Measurements from ENCODE around the gene LILRB4.
"Not testable (repeated sequence)": the region's sequence is repeated elsewhere in the genome, so short reads cannot be mapped to it uniquely, and the experiment has no call there.

LILRB4 gene

DNA sequence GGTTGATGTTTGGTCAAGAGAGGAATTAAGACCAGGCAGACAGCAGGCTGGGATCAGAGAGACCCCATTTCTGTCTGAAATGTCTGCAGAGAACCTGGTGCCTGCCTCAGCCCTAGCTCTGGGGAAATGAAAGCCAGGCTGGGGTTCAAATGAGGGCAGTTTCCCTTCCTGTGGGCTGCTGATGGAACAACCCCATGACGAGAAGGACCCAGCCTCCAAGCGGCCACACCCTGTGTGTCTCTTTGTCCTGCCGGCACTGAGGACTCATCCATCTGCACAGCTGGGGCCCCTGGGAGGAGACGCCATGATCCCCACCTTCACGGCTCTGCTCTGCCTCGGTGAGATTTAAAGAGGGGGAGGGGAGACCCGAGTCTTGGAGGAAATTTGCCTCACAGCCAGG is at the start of gene LILRB4:
LILRB4 (plus strand) TSS at position 256 of the 400 bp plus-strand sequence; CDS start at position 305, 49 bp downstream.
- H3K36me3 Mint-ChIP-seq: no peaks in the 10 kb centered on the region
- CTCF ChIA-PET: interaction anchor here (1.7 kb wide), 1 partner anchor 10 kb away, joined by 5 read pairs; no protein-coding TSS in a partner anchor
- no peaks in the 10 kb centered on the region for H3K9me3 Mint-ChIP-seq
- no peak for DNase-seq
- H3K27me3 Mint-ChIP-seq: peaks cover 10% of the 10 kb centered on the region
- no peaks in the 10 kb centered on the region for H3K4me1 Mint-ChIP-seq
- no peak within 1 kb of the TSS for H3K27ac Mint-ChIP-seq
- no peak within 1 kb of the TSS for H3K4me3 Mint-ChIP-seq

DNA sequence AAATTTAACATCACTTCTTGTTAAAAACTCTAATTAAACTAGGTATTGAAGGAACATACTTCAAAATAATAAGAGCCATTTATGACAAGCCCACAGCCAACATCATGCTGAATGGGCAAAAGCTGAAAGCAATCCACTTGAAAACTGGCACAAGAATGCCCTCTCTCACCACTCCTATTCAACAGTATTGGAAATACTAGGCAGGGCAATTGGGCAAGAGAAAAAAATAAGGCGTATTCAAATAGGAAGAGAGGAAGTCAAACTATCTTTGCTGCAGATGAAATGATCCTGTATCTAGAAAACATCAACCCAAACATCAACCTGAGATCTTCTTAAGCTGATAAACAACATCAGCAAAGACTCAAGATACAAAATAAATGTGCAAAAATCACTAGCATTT is 48.1 kb upstream of the LILRB4 start:
- Mint-ChIP-seq H3K9me3 (no peaks in the 10 kb centered on the region), H3K4me1 (no peaks in the 10 kb centered on the region), H3K27ac (no peak overlapping the region), H3K4me3 (no peak overlapping the region), H3K36me3 (no peaks in the 10 kb centered on the region), H3K27me3 (peaks cover 15% of the 10 kb centered on the region)
- DNase-seq: no peak
- CTCF ChIA-PET: interaction anchor here (1.3 kb wide), 1 partner anchor 60 kb away, joined by 3 read pairs; no protein-coding TSS in a partner anchor

DNA sequence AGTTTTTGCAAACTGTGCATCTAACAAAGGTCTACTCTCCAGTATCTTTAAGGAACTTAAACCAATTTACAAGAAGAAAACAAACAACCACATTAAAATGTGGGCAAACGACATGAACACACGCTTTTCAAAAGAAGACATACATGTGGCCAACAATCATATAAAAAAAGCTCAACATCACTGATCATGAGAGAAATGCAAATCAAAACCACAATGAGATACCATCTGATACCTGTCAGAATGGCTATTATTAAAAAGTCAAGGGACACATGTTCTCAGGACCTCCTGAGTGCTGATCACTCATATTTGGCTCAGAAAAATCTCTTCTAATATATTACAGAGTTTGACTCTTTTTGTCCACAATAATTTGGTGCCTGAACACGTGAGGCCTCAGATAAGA is 46.7 kb upstream of the LILRB4 start:
- no peaks in the 10 kb centered on the region for H3K4me1 Mint-ChIP-seq
- H3K27me3 Mint-ChIP-seq: peaks cover 15% of the 10 kb centered on the region
- no peak for DNase-seq
- no peak overlapping the region for H3K4me3 Mint-ChIP-seq
- no peak overlapping the region for H3K27ac Mint-ChIP-seq
- CTCF ChIA-PET: no interaction called here
- no peaks in the 10 kb centered on the region for H3K9me3 Mint-ChIP-seq
- H3K36me3 Mint-ChIP-seq: no peaks in the 10 kb centered on the region

DNA sequence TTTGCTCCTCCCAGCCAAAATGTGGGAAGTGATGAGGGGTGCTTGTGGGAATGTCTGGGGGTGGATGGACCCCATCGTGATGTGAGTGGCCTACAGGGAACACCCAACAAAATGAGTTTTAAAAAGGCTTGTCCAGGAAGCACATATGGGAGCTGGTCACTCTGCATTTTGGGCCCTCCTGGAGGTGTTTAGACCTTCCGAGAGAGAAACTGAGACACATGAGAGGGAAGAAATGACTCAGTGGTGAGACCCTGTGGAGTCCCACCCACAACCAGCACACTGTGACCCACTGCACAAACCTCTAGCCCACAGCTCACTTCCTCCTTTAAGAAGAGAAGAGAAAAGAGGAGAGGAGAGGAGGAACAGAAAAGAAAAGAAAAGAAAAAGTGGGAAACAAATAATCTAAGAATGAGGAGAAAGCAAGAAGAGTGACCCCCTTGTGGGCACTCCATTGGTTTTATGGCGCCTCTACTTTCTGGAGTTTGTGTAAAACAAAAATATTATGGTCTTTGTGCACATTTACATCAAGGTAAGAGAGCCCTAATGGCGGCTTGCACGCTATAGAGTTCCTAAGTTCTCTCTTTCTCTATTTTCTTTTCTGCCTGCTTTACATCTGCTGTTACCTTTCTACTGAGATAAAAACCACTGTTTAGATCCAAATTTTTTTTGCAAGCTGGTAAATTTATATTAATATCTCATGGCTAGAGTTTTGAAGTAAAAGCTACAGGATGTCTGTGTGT is 45.8 kb upstream of the LILRB4 start:
- no peak overlapping the region for H3K4me3 Mint-ChIP-seq
- H3K9me3 Mint-ChIP-seq: no peaks in the 10 kb centered on the region
- no peaks in the 10 kb centered on the region for H3K4me1 Mint-ChIP-seq
- no peak for DNase-seq
- no peak overlapping the region for H3K27ac Mint-ChIP-seq
- CTCF ChIA-PET: interaction anchor here (1.7 kb wide), 1 partner anchor 37 kb away, joined by 3 read pairs; no protein-coding TSS in a partner anchor
- H3K36me3 Mint-ChIP-seq: no peaks in the 10 kb centered on the region
- H3K27me3 Mint-ChIP-seq: peaks cover 21% of the 10 kb centered on the region

DNA sequence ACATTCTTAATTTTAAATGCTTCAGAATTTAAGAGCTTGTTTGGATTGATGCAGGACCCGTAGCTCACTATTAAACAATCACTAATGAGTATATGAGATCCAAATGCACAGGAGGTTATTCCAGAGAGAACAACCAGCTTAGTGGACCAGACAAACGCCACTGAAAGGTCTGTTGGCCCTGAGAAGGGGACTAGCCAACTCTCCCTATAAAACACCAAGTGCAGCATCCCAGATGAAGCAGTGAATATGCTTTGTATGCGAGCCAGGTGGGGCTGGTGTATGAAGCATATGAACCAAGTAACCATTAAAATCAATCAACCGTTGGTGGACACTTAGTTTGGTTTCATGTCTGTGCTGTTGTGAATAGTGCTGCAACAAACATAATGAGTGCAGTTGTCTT is 42.3 kb upstream of the LILRB4 start:
- no peak for DNase-seq
- no peaks in the 10 kb centered on the region for H3K36me3 Mint-ChIP-seq
- H3K27ac Mint-ChIP-seq: no peak overlapping the region
- H3K4me3 Mint-ChIP-seq: no peak overlapping the region
- peaks cover 36% of the 10 kb centered on the region for H3K27me3 Mint-ChIP-seq
- no peaks in the 10 kb centered on the region for H3K4me1 Mint-ChIP-seq
- H3K9me3 Mint-ChIP-seq: no peaks in the 10 kb centered on the region
- CTCF ChIA-PET: no interaction called here

DNA sequence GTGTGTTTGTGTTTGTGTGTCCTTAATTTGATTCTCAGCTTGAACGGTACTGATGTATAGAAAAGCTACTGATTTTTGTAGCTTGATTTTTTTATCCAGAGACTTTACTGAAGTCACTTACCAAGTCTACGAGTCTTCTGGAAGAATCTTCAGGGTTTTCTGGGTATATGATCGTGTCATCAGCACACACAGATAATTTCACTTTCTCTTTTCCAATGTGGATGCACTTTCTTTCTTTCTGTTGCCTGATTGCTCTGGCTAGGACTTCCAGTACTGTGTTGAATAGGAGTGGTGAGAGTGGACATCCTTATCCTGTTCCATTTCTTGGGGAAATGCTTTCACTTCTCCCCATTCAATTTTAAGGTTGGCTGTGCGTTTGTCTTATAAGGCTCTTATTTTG is 40.4 kb upstream of the LILRB4 start:
- H3K4me1 Mint-ChIP-seq: no peaks in the 10 kb centered on the region
- H3K4me3 Mint-ChIP-seq: no peak overlapping the region
- no peaks in the 10 kb centered on the region for H3K9me3 Mint-ChIP-seq
- H3K36me3 Mint-ChIP-seq: no peaks in the 10 kb centered on the region
- no peak for DNase-seq
- CTCF ChIA-PET: interaction anchor here (0.7 kb wide), 1 partner anchor 308 kb away, joined by 4 read pairs; no protein-coding TSS in a partner anchor
- H3K27me3 Mint-ChIP-seq: peaks cover 40% of the 10 kb centered on the region
- no peak overlapping the region for H3K27ac Mint-ChIP-seq

DNA sequence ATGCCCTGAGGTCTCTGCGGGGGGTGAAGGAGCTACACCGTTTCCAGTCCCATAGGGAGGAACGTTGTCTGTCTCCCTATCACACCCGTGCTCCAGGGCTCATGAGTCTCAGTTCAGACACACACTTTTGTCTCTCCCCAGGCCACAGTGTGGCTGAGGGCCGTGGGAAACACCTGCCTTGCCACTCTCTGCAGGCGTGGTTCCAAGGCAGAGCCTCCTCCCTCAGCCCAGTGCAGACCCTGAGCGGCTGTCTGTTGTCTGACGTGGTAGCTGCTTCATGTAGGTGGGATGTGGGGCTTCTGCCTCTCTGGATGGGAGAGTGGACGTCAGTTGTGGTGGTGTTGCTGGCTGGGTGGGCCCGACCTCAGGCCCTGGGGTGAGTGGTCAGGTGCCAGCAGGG is 38.6 kb upstream of the LILRB4 start:
- CTCF ChIA-PET, DNase-seq, H3K4me1 Mint-ChIP-seq, H3K9me3 Mint-ChIP-seq, H3K4me3 Mint-ChIP-seq, H3K36me3 Mint-ChIP-seq, H3K27ac Mint-ChIP-seq: not testable (repeated sequence)
- H3K27me3 Mint-ChIP-seq: peaks cover 47% of the 10 kb centered on the region

DNA sequence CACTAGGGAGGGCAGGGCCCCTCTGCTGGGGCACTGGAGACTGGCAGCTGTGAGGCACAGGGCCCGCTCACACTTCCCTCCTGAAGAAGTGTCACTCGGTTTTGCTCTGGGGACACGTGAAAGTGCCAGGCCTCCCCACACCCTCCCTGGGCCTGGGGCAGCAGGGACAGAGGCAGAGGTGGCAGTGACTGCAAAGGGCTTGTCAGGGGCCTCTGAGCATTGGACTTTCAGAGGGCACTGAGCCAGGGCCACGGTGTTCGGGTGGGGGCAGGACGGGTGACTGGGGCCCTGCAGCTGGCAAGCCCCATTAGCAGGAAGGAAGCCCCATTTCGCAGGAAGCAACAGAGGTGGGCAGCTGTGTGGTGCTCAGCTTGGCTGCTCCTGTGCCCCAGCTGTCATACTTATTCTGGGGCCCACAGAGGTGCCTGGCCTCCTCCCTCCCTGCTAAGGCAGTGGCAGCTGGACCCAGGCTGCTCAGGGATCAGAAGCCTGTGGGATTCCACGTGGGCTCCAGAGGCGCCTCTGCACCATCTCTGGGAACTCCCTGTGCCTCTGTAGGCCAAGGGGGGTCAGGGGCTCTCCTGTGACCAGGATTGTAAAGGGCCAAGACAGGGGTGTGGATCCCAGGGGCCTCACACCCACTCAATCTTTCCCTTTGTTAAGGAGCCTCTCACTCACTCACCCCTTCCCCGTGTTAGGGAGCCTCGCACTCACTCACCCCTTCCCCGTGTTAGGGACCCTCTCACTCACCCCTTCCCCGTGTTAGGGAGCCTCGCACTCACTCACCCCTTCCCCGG is 37.7 kb upstream of the LILRB4 start:
- H3K27ac Mint-ChIP-seq, CTCF ChIA-PET, H3K4me3 Mint-ChIP-seq: not testable (repeated sequence)

DNA sequence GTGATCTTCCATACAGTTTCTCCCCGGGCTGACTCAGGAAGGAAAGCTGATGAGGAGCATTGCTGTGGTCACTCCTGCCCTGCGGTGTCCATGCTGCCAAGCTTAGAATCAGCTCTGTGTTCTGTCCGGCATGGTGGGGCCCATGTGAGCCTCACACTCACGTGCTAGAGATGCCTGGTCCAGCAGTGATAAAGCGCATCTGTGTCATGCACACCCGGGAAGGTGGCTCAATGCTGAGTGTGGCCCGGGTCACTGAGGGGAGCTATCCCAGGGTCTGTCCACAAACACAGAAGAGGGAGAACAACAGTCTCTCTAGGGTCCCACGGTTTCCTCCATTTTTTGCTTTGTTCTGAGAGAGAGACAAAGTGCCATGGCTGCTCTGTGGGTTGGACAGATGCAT is 36.0 kb upstream of the LILRB4 start:
- no peaks in the 10 kb centered on the region for H3K36me3 Mint-ChIP-seq
- no peak overlapping the region for H3K4me3 Mint-ChIP-seq
- CTCF ChIA-PET: no interaction called here
- peaks cover 2% of the 10 kb centered on the region for H3K4me1 Mint-ChIP-seq
- no peak overlapping the region for H3K27ac Mint-ChIP-seq
- DNase-seq: no peak
- H3K9me3 Mint-ChIP-seq: no peaks in the 10 kb centered on the region
- H3K27me3 Mint-ChIP-seq: peaks cover 55% of the 10 kb centered on the region

More for the DNA sequence above, 37.7 kb upstream of the LILRB4 start:
- not testable (repeated sequence) for DNase-seq, H3K4me1 Mint-ChIP-seq, H3K9me3 Mint-ChIP-seq, H3K36me3 Mint-ChIP-seq
- peaks cover 51% of the 10 kb centered on the region for H3K27me3 Mint-ChIP-seq

DNA sequence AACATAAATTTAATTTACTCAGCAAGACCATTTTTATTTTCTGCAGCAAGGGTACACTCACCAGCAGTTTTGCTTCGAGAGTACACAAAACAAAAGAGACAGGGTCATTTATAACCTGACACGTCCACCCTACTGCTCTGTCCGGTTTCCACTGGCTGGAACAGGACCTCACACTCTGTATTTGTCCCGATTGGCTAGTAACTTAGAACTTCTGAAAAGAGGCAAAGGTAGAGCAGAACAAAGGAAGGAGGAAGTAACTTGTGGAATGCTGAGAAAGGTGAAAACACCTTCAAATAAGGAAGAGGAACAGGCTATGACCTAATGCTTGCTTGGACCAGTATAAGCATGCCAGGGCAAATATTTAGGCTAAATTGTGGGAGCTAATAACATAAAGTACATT is 34.9 kb upstream of the LILRB4 start:
- H3K4me1 Mint-ChIP-seq, H3K27ac Mint-ChIP-seq, H3K4me3 Mint-ChIP-seq, H3K36me3 Mint-ChIP-seq, H3K9me3 Mint-ChIP-seq, DNase-seq, CTCF ChIA-PET: not testable (repeated sequence)
- peaks cover 58% of the 10 kb centered on the region for H3K27me3 Mint-ChIP-seq

DNA sequence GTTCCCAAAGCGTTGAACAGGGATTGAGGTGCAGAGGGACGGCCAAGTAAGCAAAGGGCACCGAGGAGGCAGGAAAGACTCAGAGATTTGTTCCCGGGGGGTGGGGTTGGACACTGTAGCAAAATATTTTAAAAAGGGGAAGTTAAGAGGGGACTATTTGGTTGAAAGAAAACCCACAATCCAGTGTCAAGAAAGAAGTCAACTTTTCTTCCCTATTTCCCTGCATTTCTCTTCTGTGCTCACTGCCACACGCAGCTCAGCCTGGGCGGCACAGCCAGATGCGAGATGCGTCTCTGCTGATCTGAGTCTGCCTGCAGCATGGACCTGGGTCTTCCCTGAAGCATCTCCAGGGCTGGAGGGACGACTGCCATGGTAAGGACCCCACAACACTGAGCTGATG is 32.5 kb upstream of the LILRB4 start, which contains the start of gene LILRB1:
LILRB1 (plus strand) TSS at position 223 of the 400 bp plus-strand sequence. CDS start 590 bp downstream, outside the sequence.
- H3K36me3 Mint-ChIP-seq, CTCF ChIA-PET, H3K9me3 Mint-ChIP-seq: not testable (repeated sequence)

DNA sequence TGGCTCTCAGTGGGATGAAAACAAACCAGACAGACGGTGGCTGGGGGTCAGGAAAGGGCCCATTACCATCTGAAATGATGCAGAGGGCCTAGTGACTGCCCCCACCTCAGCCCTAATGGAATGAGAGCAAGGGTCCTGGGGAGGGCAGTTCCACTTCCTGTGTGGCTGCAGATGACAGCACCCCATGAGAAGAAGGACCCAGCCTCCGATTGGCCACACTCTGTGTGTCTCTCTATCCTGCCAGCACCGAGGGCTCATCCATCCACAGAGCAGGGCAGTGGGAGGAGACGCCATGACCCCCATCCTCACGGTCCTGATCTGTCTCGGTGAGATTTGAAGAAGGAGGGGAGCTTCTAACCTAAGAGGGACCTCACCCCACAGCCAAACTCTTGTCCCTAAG is 32.0 kb upstream of the LILRB4 start:
- Mint-ChIP-seq H3K4me1 (peaks cover 2% of the 10 kb centered on the region), H3K4me3 (no peak overlapping the region), H3K36me3 (no peaks in the 10 kb centered on the region), H3K27me3 (peaks cover 44% of the 10 kb centered on the region), H3K27ac (no peak overlapping the region), H3K9me3 (no peaks in the 10 kb centered on the region)
- no peak for DNase-seq
- CTCF ChIA-PET: no interaction called here

More for the DNA sequence above, 32.5 kb upstream of the LILRB4 start, which contains the start of gene LILRB1:
- Mint-ChIP-seq H3K27me3 (peaks cover 48% of the 10 kb centered on the region), H3K27ac (peak within 1 kb of the TSS; percentile 8)
- not testable (repeated sequence) for H3K4me1 Mint-ChIP-seq, H3K4me3 Mint-ChIP-seq, DNase-seq

DNA sequence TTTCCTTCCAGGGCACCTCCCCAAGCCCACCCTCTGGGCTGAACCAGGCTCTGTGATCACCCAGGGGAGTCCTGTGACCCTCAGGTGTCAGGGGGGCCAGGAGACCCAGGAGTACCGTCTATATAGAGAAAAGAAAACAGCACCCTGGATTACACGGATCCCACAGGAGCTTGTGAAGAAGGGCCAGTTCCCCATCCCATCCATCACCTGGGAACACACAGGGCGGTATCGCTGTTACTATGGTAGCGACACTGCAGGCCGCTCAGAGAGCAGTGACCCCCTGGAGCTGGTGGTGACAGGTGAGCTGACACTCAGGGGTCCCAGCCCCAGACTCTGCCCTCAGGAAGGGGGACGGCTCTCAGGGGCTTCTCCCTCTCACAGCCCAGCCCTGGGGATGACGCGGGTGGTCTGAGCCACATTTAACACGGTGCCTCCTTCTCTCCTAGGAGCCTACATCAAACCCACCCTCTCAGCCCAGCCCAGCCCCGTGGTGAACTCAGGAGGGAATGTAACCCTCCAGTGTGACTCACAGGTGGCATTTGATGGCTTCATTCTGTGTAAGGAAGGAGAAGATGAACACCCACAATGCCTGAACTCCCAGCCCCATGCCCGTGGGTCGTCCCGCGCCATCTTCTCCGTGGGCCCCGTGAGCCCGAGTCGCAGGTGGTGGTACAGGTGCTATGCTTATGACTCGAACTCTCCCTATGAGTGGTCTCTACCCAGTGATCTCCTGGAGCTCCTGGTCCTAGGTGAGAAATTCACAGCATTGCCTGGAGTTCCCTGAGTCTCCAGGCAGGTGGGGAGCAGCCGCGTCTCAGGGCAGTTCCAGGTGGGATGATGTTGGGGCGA is 31.1 kb upstream of the LILRB4 start:
- H3K9me3 Mint-ChIP-seq, H3K4me3 Mint-ChIP-seq, H3K4me1 Mint-ChIP-seq, H3K27ac Mint-ChIP-seq, DNase-seq, H3K36me3 Mint-ChIP-seq, CTCF ChIA-PET: not testable (repeated sequence)
- peaks cover 39% of the 10 kb centered on the region for H3K27me3 Mint-ChIP-seq

DNA sequence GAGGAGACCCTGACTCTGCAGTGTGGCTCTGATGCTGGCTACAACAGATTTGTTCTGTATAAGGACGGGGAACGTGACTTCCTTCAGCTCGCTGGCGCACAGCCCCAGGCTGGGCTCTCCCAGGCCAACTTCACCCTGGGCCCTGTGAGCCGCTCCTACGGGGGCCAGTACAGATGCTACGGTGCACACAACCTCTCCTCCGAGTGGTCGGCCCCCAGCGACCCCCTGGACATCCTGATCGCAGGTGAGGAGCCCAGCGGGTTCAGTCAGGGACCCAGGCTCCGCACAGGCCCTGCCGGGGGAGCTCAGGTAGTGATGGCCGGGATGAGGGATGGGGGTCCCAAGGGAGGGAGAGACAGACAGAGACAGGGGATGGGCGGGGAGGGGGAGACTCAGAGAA is 30.3 kb upstream of the LILRB4 start:
- H3K36me3 Mint-ChIP-seq, H3K4me3 Mint-ChIP-seq, H3K4me1 Mint-ChIP-seq, DNase-seq, H3K9me3 Mint-ChIP-seq, CTCF ChIA-PET, H3K27ac Mint-ChIP-seq: not testable (repeated sequence)
- H3K27me3 Mint-ChIP-seq: peaks cover 32% of the 10 kb centered on the region

Data from activated naive CD4-positive, alpha-beta T cell treated with anti-CD3 and anti-CD28 coated beads, Interleukin-2, amount 10 ng/mL, durations not matched to agents 7 days and 5 days (primary cell).